CD4-positive, alpha-beta T cell treated with Interleukin-21 for 1 hour (primary cell): ENCODE measurements around the gene C19orf47.
A peak's percentile ranks its signal among the peaks of the same experiment; 100 is the strongest.

Experiments
- DNase-seq: peaks from one replicate; pipeline ENCODE4 v3.0.0-alpha.2; 2020

C19orf47 gene

DNA sequence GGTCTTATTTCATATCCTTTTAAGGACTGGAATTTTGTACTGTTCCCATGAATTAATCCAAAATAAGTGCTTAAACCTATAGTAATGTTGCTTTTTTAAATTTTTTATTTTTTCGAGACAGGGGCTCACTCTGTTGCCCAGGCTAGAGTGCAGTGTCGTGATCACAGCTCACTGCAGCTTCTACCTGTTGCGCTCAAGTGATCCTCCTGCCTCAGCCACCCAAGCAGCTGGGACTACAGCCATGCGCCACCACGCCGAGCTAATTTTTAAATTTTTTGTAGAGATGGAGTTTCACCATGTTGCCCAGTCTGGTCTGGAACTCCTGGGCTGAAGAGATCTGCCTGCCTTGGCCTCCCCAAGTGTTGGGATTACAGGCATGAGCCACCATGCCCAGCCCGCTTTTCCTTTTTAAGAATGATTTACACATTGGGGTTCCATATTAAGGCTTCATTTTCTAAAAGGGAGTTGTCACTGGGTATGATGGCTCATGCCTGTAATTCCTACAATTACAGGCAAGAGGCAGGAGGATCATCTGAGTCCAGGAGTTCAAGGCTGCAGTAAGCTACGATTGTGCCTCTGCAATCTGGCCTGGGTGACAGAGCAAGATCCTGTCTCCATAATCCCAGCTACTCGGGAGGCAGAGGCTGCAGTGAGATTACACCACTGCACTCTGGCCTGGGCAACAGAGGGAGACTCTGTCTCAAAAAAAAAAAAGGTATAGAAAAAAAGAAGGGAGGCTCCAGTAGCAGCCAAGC lies 34.8 kb downstream of the C19orf47 start:
- no peak for DNase-seq

DNA sequence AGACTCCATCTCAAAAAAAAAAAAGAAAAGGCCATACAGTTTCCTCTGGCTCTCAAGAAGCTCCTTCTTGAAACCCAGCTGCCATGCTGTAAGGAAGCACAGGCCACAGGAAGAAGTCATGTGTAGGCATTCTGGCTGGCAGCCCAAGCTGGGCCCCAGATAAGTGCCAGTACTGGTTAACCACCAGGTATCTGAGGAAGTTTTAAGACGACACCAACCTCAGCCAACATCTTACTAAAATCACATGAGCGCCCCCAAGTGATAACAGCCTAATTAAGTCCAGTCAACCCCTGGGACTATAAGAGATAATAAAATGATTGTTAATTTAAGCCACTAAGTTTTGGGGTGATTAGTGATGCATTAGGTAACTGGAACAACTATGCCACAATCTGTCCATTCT lies 35.7 kb downstream of the C19orf47 start:
- DNase-seq, result no peak

DNA sequence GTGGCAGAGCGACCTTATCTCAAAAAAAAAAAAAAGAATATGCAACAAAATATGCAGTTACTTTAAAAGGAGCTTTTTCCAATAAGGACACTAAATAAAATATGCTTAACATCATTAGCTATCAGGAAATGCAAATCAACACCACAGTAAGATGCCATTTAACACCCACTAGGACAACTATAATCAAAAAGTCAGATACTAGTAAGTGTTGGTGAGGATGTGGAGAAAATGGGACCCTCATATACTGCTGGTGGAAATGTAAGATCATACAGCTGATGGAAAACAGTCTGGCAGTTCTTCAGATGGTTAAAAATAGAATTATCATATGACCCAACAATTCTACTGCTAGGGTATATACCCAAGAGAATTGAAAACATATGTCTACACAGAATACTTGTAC lies 38.5 kb downstream of the C19orf47 start:
- DNase-seq, result no peak

DNA sequence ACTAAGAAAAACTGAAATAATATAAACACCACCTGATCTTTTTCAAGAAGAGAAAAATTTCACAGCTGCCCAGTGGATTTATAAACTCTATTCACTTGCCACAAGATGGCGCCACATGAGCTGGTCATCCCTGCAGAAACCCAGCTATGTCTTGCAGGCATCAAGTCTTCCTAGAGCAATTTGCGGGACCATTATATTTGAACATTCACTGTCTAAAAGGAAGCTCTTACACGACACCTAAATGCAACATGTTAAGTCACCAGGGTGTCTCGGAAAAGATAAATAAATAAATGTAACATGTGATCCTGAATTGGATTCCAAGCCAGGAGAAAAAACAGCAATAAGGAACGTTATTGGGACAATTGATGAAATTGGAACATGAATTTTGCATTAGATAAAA lies 42.8 kb downstream of the C19orf47 start:
- DNase-seq, result peak; percentile 78

DNA sequence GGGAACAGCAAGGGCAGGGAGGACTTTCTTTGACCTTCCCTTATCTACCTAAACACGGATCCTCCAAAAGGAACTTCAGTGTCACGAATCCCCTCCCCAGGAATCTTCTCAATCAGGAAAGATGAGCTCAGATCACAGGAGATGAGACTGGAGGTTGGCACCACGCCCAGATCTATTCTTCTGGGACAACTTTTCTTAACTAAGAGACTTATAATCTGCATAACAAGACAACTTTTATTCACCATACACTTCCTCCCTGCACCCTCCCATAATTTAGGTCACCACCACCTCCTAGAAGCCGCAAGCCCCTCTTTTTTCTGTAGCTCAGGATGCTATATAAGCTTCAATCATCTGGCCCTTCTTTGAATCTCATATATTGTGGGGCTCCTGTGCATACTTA lies 43.9 kb downstream of the C19orf47 start:
- DNase-seq, result no peak

DNA sequence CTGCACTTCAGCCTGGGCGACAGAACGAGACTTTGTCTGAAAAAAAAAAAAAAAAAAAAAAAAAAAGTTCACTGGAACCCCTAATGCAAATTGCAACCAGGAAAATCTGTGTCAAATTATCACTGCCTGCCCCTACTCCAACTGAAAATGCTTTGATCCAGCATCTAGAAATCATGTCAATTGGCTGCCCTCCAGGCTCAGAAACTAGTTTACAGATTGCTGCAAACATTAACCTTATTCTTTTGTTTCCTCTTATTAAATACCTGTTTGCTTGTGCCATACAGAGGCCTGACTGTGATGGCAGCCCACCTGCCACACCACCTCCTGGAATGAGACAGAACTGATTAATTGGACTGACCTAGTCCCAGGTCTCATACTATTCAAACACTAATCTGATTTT lies 44.4 kb downstream of the C19orf47 start:
- no peak for DNase-seq

DNA sequence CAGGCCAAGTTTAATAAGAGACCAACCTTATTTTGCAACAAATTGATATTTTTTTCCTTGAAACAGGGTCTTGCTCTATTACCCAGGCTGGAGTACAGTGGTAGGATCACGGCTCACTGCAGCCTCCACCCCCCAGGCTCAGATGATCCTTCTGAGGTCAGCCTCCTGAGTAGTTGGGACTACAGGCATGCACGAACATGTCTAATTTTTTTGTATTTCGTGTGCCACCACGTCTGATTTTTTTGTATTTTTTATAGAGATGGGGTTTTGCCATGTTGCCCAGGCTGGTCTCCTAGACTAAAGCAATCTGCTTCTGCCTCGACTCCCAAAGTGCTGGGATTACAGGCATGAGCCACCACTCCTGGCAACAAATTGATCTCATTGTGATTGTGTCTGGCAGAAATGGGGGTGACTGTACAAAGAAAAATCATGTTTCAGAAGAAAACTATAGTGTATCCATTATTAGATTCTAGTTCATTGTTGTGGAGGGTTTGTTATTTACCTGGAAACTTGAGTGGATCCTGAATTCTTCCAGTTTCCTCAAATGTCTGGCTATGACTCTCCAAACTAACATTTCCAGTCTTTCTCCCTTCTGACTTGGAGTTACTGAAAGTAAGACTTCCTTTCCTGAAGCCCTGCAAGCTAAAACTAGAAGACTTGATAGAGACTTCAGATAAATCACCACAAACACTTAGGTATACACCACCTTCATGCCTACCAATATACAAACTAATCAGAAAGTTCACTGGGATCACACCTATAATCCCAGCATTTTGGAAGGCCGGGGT lies 45.8 kb downstream of the C19orf47 start:
- DNase-seq, result no peak

DNA sequence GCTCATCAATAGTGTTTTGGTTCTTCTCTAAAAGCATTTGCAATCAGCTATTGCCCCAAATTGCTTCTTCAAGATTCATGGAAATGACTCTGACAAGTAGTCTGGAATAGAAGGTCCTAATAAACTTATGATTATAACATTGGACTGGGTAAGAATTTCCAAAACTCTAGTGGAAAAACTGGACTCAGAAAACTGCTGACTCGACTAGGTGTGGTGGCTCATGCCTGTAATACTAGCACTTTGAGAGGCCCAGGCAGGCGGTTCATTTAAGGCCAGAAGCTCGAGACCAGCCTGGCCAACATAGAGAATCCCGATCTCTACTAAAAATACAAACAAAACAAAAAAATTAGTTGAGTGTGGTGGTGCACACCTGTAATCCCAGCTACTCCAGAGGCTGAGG lies 47.5 kb downstream of the C19orf47 start:
- DNase-seq, result no peak

DNA sequence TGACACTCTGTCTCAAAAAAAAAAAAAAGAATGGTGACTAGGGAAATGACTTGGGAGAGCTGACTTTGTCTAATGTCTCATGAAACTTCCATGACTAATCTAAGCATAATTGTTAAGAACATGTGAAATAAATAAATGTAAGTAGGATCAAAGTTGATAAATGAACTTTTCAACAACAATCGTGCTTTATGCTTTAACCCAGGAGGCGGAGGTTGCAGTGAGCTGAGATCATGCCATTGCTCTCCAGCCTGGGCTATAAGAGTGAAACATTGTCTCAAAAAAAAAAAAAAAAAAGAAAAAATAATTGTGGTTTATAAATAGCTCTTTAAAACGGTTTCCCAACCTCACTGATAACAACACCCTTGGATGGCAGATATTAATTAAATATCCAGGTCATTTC lies 50.2 kb downstream of the C19orf47 start:
- no peak for DNase-seq

DNA sequence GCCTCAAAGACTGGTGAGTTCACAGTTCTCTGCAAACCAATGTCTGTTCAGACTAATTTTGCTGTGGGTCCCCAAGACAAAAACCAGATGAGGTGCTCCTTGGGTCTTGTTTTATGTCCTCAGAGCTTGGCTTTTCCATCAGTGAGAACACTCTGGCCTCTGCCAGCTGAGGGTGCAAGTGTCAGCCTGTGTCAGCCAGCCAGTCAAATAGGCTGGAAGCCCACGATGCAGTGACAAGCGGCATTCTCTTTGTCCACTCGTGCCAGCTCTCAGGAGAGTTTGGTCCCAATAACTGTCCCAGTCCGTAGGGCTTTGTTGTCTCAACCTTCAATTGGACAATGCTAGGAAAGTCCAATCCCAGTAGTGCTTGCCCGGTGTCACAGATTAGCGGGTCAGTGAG lies 53.6 kb downstream of the C19orf47 start:
- DNase-seq, result no peak

DNA sequence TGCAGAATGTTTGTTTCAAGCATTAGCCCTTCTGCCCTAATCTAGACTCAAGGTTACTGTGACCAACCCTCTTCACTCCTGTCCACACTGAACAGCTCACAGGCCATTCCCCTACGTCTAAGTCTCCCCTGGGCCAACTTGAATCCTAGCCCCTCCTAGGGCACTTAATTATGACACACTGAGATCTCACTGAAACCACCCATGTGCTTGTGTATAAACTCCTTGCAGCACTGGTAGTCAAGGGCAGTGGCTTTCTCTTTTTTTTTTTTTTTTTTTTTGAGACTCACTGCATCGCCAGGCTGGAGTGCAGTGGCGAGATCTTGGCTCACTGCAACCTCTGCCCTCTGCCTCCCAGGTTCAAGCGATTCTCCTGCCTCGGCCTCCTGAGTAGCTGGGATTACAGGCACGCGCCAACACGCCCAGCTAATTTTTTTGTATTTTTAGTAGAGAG lies 61.2 kb downstream of the C19orf47 start:
- no peak for DNase-seq

DNA sequence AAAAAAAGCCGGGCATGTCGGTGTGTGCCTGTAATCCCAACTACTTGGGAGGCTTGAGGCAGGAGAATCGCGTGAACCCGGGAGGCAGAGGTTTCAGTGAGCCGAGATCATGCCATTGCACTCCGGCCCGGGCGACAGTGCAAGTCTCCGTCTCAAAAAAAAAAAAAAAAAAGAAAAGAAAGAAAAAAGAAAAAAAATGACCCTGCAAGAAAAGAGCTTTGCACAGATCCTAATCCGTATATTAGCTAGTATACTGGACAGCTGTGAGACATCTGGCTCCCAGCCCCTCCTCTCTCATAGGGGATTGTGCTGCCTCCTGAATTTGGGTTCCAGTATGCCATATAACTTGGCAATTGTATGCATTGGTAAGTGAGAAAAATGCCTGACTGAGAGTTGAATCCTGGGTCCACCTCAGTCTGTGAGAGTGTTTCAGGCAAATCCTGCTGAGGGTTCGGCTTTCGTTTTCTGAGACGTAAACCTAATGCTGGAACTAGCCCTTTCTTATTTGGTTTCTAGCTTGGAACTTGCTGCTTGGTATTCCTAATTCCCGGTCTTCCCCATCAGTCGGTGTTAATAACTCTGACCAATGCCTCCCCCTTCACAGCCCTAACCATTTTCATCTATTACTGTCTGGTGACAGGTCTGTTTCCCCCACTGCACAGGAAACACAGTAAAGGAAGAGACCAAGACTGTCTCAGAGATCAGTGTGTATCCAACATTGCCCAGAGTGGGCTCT lies 61.8 kb downstream of the C19orf47 start:
- DNase-seq, result no peak

DNA sequence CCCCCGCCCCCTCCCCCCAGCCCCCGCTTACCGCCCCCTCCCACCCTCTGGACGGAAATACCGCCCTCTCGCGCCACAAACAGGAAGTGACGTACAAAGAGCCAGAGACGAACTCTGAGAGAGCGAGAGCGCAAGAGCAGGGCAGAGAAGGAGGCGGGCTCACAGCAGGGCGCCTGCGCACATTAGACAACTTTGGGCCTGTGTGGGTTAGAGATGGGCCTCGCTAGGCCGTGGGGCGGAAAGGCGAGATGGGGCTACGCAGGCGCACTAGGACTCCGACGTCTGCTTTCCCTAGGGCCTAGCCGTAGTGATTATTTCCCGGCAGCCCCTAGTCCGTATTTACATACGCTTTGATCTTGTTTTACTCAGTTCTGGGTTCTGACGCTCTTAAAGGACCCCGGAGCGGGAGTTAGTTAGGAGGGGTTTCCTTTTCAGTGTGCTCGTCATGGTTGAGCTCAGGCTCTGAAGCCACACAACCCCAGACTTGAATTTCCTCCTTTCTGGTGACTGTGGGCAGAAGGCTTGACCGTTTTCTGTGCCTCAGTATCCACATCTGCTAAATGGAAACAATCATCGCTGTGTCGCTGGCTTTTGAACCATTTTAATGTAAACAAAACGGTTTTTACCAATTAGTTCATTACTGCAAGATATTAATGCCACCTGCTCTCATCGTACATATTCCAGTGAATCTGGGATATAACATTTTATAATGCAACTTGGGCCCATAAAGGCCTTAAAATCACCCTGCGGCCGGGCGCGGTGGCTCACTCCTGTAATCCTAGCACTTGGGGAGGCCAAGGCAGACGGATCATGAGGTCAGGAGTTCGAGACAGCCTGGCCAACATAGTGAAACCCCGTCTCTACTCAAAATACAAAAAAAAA lies 62.6 kb downstream of the C19orf47 start:
- peak; percentile 100 for DNase-seq

DNA sequence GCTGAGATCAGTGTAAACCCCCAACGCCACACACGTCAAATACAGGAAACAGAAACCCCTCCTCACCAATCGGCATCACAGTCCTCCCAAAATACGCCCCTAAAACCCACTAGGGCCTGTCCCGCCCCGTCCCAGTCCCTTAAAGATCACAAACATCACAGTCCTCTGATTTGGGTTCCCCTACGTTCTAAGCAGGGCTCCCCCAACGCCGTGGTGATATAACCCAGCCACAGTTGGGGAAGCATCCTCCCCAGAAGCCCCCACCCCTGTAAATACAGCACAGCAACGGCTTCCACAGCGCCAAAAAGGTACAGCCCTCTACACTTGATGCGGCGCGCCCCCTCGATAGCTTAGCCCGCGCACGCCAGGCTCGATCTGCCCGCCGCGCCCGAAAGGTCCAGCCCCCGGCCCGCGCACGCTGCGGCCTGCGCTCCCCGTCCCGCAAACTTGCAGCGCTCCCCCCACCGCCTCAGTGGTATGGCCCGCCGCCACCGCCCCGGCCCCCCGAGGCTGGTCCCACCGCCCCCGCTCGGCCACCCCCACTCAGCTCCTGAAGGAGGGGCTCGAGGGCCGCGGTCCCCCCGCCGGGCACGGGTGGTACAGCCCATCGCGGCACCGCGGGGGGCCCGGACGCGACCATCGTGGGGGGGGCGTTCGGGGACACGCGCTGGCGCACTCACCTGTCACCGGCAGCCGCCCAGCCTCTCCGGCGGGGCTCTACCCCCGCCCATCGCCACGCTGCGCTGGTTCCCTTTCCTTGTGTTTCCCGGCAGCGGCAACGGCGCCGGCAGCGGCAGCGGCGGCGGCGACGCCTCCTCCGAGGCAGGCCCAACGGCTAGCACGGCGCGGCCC lies 63.5 kb downstream of the C19orf47 start, which contains the start of gene AKT2:
Gene AKT2, minus strand, starts transcription at position 845 of the 852 bp plus-strand sequence. CDS start 20,078 bp downstream, outside the sequence.
- peak; percentile 87 for DNase-seq

DNA sequence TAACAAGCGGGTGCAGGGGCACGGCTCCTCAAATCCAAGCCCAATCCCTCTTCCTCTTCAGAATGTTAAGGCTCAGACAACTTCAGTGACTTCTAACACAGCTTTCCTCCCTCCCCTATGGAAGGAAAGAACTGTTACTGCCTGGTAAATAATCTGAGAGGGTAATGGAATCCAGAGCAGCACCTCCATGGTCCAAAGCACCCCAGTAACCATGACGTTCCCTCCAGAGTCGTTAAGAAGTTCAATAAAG lies 64.0 kb downstream of the C19orf47 start:
- DNase-seq, result no peak

DNA sequence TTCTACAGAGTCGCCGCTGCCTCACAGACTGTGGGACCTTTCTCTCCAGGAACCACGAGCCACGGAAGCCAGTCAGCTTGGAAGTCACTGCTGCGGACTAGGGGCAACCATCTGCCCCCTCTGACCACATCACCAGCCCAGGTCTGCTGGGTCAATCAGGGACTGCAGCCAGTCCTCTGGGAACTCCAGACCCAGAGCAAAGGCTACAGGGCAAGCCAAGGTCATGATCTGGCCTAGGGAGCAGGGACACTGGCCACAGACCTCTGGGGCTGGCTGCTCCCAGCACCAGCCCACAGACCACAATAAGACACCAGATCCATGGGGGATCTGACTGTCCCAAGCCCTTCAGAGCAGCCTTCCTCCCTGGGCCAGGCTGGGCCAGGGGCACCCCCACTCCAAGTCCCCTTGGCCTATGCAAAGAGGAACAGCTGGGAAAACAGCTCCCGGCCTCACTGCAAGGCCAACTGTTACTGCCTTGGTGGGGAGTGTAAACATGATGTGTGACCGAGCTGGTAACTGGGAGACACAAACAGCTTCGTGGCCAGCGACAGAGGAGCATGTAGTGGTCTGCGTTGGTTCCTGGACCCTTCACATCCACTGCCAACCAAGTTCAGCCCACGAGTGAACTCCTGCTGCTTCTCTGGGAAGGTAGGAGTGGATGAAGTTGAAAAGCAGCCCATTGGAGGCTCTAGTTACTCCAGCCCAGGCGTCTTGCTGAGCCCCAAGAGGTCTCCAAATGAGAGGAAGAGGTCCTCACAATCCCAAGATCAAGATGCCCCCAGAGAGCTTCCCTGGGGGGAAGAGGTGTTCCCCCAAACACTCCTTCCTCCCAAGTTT lies 64.6 kb downstream of the C19orf47 start:
- DNase-seq, result no peak

DNA sequence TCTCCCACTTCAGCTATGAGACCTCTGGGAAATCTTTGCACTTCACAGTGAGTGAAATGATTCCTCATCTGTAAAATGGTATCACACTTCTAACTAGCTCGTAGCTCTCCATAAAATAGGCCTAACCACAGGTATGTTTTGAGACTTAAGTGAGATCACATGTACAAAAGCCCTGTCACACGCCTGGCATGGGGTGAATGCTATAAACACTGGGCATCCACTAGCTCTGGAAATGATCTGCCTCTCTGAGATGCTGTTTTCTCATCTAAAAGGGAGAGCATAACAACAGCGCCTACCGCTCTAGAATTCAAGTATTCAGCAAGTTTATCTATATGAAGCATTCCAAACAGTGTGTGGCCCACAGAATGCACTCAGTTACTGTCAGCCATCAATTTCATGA lies 65.3 kb downstream of the C19orf47 start:
- no peak for DNase-seq

DNA sequence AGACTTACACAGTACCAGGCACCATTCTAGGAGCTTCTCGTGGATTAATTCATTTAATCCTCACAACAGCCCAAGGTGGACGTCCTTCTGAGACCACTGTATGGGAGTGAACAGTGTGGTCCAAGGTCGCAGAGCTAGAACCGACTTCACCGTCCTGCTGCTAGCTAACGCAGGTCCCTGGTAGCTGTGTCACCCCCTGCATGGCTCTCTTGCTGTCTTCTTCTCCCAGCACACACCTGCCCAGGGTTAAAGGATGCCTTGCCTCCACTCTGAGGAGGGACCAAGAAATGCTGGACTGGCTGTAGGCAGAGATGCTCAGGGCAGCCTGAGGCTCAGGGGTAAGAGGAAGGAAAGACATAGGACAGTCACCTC lies 66.0 kb downstream of the C19orf47 start:
- no peak for DNase-seq

DNA sequence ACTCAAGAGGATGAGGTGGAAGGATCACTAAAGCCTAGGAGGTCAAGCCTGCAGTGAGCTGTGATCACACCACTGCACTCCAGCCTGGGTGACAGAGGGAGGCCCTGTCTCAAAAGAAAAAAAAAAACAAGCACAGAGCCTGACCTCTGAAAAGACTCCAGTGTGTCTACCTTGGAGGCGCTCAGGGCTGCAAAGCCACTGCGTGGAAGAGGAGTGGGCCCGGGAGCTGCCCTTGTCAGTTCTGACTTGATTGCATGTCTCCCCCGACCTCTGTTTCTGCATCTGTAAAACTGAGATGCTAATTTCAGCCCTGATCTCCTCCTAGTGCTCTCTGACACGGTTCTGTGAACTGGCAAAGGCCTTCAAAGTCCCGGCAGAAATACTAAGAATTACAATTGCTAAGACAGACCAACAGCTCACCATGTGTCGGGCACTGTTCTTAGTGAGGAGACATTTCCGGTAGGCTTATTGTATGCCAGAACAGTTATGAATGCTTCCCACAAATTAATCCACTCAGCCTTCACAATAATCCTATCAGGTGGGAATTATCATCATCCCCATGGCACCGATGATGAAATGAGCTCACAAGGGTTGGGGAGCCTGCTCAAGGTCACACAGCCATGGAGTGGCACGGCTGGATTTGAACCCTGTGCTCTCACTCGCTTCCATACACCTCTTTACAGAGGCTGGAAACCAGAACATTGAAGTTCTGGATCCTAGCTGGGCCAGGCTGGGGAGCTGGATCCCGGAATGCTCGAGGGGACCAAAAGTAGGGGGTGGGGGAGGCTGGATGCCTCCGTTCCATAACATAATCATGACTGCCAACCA lies 66.6 kb downstream of the C19orf47 start:
- no peak for DNase-seq

DNA sequence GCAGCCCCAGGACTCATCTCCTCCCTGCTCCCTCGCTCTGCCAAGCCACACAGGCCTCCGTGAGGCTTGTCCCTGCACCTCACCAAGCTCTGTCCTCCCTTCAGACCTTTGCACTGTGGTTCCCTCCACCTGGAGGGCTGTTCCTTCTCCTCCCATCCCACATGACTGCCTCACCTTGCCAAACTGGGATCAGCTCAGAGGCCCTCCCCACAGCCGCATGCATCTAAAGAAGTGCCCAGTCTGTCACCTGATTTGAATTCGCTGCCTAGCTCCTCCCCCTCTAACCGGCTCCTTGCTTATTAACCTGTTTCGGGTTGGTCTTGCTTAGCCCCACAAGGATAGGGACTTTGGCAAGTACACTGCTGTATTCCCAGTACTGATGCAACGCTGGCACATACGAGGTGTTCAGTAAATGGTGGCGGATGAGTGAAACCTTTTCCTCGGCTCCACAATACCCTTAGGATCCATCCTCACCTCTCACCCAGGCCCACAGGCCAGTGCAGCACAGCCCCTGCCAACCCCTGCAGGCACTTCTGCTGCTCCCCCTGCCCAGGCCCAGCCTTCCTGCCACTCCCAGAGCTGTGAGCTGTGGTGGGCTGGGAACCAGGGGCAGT lies 67.5 kb downstream of the C19orf47 start:
- DNase-seq, result no peak
